ENCODE measurements around the gene DEFB126. TPM values are rescaled to one million over a fixed set of nuclear protein-coding genes. Genes with fewer than 3 reads are reported as not detected.

DEFB126 gene
- total RNA-seq, 4 donors from 2014 or later = not detected

DNA sequence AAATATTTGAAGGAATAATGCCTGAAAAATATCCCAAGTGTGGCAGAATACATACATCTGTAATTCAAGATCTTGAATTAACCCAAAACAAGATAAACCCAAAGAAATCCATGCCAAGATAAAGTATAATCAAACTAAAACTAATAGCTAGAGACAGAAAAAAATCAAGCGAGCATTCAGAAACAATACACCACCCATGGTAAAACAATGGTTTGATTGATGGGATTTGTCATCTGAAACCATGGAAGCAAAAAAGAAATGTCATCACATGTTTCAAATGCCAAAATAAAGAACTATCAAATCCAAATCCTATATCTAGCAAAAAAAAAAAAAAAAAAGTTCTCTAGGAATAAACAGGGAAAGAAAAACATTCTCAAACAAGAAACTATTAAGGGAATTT is 9.7 kb downstream of the DEFB126 start:
- Histone ChIP-seq H3K27ac (no peak overlapping the region), H3K4me1 (no peaks in the 10 kb centered on the region), H3K9me3 (no peaks in the 10 kb centered on the region), H3K27me3 (peaks cover 0 to 22% (median 0%) of the 10 kb centered on the region in 4 donors), H3K36me3 (no peaks in the 10 kb centered on the region), H3K4me3 (no peak overlapping the region)
- no peak for DNase-seq
- WGBS, 2 donors = 57 to 76% methylated on average over 1 of the region's 1 CpG
- intact Hi-C loops (cut with DNase I) = no loop called here
- no peak for TF ChIP-seq POLR2A (IDR thresholded peaks at IDR 0.05)
- TF ChIP-seq, protein P1, sequence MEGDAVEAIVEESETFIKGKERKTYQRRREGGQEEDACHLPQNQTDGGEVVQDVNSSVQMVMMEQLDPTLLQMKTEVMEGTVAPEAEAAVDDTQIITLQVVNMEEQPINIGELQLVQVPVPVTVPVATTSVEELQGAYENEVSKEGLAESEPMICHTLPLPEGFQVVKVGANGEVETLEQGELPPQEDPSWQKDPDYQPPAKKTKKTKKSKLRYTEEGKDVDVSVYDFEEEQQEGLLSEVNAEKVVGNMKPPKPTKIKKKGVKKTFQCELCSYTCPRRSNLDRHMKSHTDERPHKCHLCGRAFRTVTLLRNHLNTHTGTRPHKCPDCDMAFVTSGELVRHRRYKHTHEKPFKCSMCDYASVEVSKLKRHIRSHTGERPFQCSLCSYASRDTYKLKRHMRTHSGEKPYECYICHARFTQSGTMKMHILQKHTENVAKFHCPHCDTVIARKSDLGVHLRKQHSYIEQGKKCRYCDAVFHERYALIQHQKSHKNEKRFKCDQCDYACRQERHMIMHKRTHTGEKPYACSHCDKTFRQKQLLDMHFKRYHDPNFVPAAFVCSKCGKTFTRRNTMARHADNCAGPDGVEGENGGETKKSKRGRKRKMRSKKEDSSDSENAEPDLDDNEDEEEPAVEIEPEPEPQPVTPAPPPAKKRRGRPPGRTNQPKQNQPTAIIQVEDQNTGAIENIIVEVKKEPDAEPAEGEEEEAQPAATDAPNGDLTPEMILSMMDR (IDR thresholded peaks at IDR 0.05) = no peak

DNA sequence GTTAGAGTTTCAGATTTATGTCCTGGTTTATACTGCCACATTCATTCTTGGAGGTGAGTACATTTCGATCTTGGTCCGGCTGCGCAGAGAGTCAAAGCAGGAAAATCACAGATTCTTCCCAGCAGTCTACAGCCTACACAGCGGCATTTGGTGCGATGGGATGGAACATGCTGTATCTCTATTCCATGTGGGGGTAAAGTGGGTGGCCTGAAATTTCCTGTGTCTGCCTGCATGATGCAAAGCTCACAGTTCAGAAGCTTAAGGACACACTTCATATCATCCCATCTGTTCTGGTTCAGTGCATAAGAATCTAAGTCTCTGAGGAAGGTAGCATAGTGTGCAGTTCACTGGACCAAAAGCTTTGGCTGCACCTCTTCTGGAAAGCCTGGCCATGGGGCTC is 14.8 kb downstream of the DEFB126 start, which contains the start of gene DEFB127:
DEFB127 (plus strand) TSS at position 301 of the 400 bp plus-strand sequence; CDS start at position 392, 91 bp downstream.
- no peak within 1 kb of the TSS for H3K4me3 ChIP-seq
- intact Hi-C loops (cut with DNase I) = no loop called here
- peaks cover 0 to 21% (median 0%) of the 10 kb centered on the region in 4 donors for H3K27me3 ChIP-seq
- 88 to 91% methylated on average over 5 of the region's 5 CpGs for WGBS, 2 donors
- no peaks in the 10 kb centered on the region for H3K36me3 ChIP-seq
- H3K4me1 ChIP-seq = no peaks in the 10 kb centered on the region
- H3K9me3 ChIP-seq = no peaks in the 10 kb centered on the region
- H3K27ac ChIP-seq = no peak within 1 kb of the TSS
- no peak for DNase-seq
- TF ChIP-seq, protein P1 (IDR thresholded peaks at IDR 0.05) = no peak
- TF ChIP-seq POLR2A (IDR thresholded peaks at IDR 0.05) = no peak

DNA sequence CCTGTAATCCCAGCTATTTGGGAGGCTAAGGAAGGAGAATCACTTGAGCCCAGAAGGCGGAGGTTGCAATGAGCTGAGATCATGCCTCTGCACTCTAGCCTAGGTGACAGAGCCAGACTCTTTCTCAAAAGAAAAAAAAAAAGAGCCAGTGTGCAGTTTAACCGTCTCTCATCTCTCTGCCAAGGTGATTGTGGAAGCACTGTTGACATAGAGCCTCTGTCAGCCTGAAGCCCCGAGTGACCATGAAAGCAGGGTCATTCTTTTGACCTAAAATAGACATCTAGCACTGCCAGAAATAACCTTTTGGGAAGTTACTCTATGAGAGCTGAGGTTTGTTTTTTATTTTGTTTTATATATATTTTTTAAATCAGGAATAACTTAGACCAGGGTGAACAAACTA is 22.2 kb downstream of the DEFB126 start:
- TF ChIP-seq, protein P1 (IDR thresholded peaks at IDR 0.05) = no peak
- TF ChIP-seq POLR2A (IDR thresholded peaks at IDR 0.05) = no peak
- Histone ChIP-seq H3K27me3 (peaks cover 0 to 7% (median 0%) of the 10 kb centered on the region in 4 donors), H3K9me3 (no peaks in the 10 kb centered on the region), H3K4me1 (no peaks in the 10 kb centered on the region), H3K36me3 (no peaks in the 10 kb centered on the region), H3K27ac (no peak overlapping the region), H3K4me3 (no peak overlapping the region)
- 46% methylated on average over 3 of the region's 3 CpGs for WGBS, 2 donors
- no peak for DNase-seq
- intact Hi-C loops (cut with DNase I) = no loop called here

GRCh38 chr20:168876-169275 is 26.5 kb downstream of the DEFB126 start:
- Histone ChIP-seq H3K4me1 (no peaks in the 10 kb centered on the region), H3K9me3 (no peaks in the 10 kb centered on the region), H3K36me3 (no peaks in the 10 kb centered on the region), H3K4me3 (no peak overlapping the region), H3K27ac (no peak overlapping the region), H3K27me3 (peaks cover 0 to 9% (median 0%) of the 10 kb centered on the region in 4 donors)
- TF ChIP-seq, protein P1 (IDR thresholded peaks at IDR 0.05) = no peak
- TF ChIP-seq POLR2A (IDR thresholded peaks at IDR 0.05) = no peak
- DNase-seq = no peak
- 50 to 67% methylated on average over 1 to 2 of the region's 2 CpGs for WGBS, 2 donors
- intact Hi-C loops (cut with DNase I) = no loop called here

DNA sequence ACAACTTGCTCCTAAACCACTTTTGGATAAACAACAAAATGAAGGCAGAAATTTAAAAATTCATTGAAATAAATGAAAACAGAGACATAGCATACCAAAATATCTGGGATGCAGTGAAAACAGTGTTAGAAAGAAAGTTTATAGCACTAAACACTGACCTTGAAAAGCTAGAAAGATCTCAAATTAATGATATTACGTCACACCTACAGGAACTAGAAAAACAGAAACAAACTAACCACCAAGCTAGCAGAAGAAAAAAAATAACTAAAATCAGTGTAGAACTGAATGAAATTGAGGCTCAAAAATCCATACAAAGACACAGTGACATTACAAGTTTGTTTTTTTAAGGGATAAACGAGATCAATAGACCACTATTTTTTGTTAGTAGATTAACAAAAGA is 41.9 kb downstream of the DEFB126 start:
- no peaks in the 10 kb centered on the region for H3K36me3 ChIP-seq
- DNase-seq = no peak
- H3K4me1 ChIP-seq = no peaks in the 10 kb centered on the region
- 42 to 48% methylated on average over 2 of the region's 2 CpGs for WGBS, 2 donors
- TF ChIP-seq, protein P1 (IDR thresholded peaks at IDR 0.05) = no peak
- TF ChIP-seq POLR2A (IDR thresholded peaks at IDR 0.05) = no peak
- no peak overlapping the region for H3K4me3 ChIP-seq
- H3K27me3 ChIP-seq = peaks cover 0 to 14% (median 0%) of the 10 kb centered on the region in 4 donors
- intact Hi-C loops (cut with DNase I) = no loop called here
- H3K9me3 ChIP-seq = no peaks in the 10 kb centered on the region
- H3K27ac ChIP-seq = no peak overlapping the region
